ENCODE results near the gene CCDC144A.
"Not testable (repeated sequence)": the region's sequence is repeated elsewhere in the genome, so short reads cannot be mapped to it uniquely, and the experiment has no call there.

CCDC144A gene

GRCh38 chr17:16689731-16690281 lies at the start of gene CCDC144A:
Gene CCDC144A (plus strand): TSS chr17:16690241. CDS start chr17:16690401, 160 bp downstream.
- DNase-seq: peak; percentile 85

DNA sequence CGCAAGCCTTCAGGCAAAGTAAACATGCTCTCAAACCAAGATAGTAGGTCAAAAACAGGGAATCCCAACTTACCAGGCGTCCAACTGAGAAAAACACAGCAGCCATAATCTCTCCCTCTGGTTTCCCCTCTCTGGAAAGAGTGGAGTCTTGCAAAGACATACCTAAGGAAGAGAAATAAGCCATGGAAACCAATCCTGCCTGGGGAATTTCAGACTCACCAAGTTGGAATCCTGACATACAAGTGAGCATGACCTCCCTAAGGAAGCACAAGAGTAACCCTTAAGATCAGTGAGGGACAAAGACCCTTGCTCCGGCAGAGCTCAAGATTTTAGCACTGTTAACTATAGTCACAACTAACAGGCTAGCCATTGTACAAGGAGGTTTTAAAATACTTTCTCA lies 40.5 kb upstream of the CCDC144A start:
- DNase-seq: no peak

DNA sequence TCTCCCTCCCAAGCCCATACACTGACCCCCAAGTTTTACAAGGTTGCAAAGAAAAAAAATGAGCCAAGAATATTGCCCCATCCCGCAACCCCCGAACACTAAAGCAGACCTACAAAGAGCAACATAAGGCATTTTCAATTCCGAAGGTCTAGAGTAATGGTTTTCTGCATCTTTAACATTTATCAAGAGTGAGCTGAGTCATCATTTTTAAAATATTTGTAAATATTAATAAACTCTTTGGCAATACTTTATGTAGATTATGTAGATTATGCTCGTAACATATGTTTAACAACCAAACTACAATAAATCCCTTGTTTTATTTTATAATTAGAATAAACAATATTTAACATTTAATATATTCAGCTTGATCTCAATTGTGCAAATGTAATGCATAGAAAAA lies 37.8 kb upstream of the CCDC144A start:
- no peak for DNase-seq

DNA sequence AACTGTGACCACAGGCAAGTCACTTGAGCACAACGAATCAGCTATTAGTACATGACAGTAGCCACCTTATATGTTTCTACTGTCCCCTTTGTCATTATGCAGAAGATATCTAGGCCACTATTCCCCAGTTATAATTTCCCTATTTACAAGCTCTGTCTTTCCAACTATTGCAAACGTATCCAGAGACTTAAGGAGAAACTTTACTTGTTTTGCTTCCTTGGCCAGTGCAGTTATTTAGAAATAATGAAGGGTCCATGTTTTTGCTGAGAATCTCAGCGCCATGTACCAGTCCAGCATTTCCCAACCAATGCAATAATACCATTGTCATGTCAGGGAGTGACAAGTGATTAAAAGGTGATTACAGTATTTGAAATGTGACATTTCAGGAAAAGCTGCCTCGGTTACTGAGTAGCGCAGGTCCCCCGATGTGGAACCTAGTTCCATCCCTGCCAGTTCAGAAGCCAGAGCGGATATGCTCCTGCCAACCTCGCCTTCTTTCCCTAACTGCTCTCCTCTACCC lies 37.1 kb upstream of the CCDC144A start:
- DNase-seq: no peak

DNA sequence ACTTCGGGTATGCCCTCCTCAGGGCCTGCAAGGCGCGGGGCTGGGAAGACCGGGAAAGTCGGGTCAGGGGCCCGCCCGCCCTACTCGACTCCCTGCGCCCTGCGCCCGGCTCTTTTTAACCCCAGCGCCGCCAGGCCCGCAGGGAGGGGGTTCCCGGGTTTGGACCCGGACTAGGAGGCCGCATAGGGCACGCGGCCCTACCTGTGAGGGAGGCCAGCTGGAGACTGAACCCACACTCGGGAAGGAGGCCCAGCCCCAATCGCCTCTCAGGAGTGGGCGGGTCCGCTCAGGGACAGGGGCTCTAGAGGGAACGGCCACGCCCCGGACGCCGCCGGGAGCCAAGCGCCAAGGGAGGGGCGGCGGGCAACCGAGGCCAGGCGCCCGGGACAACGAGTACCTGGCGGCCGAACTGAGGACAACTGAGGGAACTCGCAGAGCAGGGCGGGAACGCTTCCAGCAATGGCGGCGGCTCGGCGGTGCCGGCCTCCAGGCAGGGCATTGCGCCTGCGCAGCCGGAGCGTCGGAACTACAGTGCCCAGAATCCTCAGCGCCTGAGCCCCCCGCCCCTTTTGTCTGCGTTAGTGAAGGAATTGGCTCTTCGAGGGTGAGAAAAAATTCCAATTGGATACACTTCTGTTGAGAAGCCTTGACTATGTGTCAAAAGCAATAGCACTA lies 36.5 kb upstream of the CCDC144A start, which contains the start of gene ZNF624:
TSS of gene ZNF624 (minus strand) at position 484 of the 675 bp plus-strand sequence.
- peak; percentile 95 for DNase-seq

GRCh38 chr17:16661217-16661616 lies 28.8 kb upstream of the CCDC144A start:
- DNase-seq: no peak

- DNase-seq: no peak
Measured at GRCh38 chr17:16662936-16663335, 27.1 kb upstream of the CCDC144A start.

GRCh38 chr17:16666553-16666906 lies 23.5 kb upstream of the CCDC144A start:
- not testable (repeated sequence) for DNase-seq

GRCh38 chr17:16666907-16667636 lies 23.0 kb upstream of the CCDC144A start:
- DNase-seq: not testable (repeated sequence)

- DNase-seq: no peak
Measured at GRCh38 chr17:16676676-16677268, 13.3 kb upstream of the CCDC144A start.

- DNase-seq: not testable (repeated sequence)
Measured at GRCh38 chr17:16683290-16684138, 6.5 kb upstream of the CCDC144A start.

- not testable (repeated sequence) for DNase-seq
Measured at GRCh38 chr17:16686019-16686418, 4.0 kb upstream of the CCDC144A start.

DNA sequence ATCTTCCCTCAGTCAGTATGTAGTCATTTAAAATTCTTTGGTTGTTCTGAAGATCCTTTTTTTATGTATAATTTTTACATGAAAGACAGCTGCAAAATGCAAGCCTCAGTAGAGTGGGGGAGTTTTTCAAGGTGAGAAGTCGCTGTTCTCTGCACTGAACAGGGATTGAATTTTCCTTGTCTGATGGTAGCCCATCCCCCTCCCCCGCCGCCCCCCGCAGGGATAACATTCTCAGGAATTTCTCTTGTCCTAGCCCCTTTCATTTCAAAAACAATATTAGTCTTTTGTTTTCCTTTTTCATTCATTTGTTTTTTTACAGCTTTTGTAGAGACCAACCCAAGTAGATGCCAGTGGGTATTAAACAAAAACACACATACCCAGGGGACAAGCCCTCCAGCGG lies 2.9 kb upstream of the CCDC144A start:
- not testable (repeated sequence) for DNase-seq

- not testable (repeated sequence) for DNase-seq
Measured at GRCh38 chr17:16690447-16690846, 406 bp downstream of the CCDC144A start.

- not testable (repeated sequence) for DNase-seq
Measured at GRCh38 chr17:16697603-16698002, 7.6 kb downstream of the CCDC144A start.

GRCh38 chr17:16745492-16746203 lies 55.6 kb downstream of the CCDC144A start:
- not testable (repeated sequence) for DNase-seq

DNA sequence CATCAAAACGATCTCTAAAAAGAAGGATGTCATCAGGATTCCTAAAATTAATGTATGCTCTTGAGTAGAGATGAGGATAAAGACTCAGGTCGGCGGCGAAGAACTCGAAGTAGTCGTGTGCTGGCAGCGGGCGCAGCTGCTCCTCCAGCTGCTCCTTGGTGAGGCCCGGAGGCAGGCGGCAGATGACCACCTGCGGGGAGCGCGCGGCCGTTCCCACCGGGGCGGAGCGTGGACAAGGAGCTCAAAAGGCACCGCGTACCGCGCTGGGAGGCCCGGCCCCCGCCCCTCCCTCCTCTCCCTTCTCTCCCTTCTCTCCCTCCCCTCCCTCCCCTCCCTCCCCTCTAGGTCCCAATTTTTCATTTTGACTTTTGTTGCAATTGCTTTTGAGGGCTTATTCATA lies 56.5 kb downstream of the CCDC144A start:
- not testable (repeated sequence) for DNase-seq

GRCh38 chr17:16750515-16750914 lies 60.5 kb downstream of the CCDC144A start:
- DNase-seq: not testable (repeated sequence)

- not testable (repeated sequence) for DNase-seq
Measured at GRCh38 chr17:16751224-16751923, 61.3 kb downstream of the CCDC144A start.

DNA sequence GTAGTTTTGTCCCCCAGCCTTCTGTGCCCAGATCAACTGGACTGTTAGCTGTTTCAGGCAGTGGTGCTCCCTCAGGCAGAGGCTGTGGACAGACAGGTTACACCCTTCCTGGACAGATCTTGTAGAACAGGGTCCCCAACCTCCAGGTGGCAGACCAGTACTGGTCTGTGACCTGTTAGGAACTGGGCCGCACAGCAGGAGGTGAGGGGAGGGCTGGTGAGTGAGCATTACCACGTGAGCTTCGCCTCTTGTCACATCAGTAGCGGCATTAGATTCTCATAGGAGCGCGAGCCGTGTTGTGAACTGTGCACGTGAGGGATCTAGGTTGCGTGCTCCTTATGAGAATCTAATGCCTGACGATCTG lies 61.9 kb downstream of the CCDC144A start:
- not testable (repeated sequence) for DNase-seq

- not testable (repeated sequence) for DNase-seq
Measured at GRCh38 chr17:16757520-16757919, 67.5 kb downstream of the CCDC144A start.
